Neural cell (in vitro differentiated cells): ENCODE data around the gene SPECC1.
"Not testable (repeated sequence)": the region's sequence is repeated elsewhere in the genome, so short reads cannot be mapped to it uniquely, and the experiment has no call there.

Source experiments
- POLR2AphosphoS5 ChIP-seq: IDR thresholded peaks from 2 replicates; pipeline ENCODE4 v1.6.1; 2012
- TF ChIP-seq, protein P1 (sequence below): fragments of 450-650 bp; IDR thresholded peaks from 2 replicates; pipeline ENCODE4 v1.5.1; 2014; ENCODE audit warnings: antibody characterized with exemption, mild to moderate bottlenecking, moderate library complexity; ENCODE audit not compliant: poor library complexity, severe bottlenecking
- TF ChIP-seq, protein P2 (sequence below): IDR thresholded peaks from 2 replicates; pipeline ENCODE4 v1.6.1; 2012; ENCODE audit warnings: borderline replicate concordance

GRCh38 chr17:20239776-20240175 is 230.6 kb downstream of the SPECC1 start:
- TF ChIP-seq, protein P1, sequence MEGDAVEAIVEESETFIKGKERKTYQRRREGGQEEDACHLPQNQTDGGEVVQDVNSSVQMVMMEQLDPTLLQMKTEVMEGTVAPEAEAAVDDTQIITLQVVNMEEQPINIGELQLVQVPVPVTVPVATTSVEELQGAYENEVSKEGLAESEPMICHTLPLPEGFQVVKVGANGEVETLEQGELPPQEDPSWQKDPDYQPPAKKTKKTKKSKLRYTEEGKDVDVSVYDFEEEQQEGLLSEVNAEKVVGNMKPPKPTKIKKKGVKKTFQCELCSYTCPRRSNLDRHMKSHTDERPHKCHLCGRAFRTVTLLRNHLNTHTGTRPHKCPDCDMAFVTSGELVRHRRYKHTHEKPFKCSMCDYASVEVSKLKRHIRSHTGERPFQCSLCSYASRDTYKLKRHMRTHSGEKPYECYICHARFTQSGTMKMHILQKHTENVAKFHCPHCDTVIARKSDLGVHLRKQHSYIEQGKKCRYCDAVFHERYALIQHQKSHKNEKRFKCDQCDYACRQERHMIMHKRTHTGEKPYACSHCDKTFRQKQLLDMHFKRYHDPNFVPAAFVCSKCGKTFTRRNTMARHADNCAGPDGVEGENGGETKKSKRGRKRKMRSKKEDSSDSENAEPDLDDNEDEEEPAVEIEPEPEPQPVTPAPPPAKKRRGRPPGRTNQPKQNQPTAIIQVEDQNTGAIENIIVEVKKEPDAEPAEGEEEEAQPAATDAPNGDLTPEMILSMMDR: not testable (repeated sequence)
- TF ChIP-seq, protein P2, sequence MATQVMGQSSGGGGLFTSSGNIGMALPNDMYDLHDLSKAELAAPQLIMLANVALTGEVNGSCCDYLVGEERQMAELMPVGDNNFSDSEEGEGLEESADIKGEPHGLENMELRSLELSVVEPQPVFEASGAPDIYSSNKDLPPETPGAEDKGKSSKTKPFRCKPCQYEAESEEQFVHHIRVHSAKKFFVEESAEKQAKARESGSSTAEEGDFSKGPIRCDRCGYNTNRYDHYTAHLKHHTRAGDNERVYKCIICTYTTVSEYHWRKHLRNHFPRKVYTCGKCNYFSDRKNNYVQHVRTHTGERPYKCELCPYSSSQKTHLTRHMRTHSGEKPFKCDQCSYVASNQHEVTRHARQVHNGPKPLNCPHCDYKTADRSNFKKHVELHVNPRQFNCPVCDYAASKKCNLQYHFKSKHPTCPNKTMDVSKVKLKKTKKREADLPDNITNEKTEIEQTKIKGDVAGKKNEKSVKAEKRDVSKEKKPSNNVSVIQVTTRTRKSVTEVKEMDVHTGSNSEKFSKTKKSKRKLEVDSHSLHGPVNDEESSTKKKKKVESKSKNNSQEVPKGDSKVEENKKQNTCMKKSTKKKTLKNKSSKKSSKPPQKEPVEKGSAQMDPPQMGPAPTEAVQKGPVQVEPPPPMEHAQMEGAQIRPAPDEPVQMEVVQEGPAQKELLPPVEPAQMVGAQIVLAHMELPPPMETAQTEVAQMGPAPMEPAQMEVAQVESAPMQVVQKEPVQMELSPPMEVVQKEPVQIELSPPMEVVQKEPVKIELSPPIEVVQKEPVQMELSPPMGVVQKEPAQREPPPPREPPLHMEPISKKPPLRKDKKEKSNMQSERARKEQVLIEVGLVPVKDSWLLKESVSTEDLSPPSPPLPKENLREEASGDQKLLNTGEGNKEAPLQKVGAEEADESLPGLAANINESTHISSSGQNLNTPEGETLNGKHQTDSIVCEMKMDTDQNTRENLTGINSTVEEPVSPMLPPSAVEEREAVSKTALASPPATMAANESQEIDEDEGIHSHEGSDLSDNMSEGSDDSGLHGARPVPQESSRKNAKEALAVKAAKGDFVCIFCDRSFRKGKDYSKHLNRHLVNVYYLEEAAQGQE: not testable (repeated sequence)
- TF ChIP-seq POLR2AphosphoS5: not testable (repeated sequence)
